ENCODE measurements around the gene OTUB2. TPM values are rescaled to one million over a fixed set of nuclear protein-coding genes. Genes with fewer than 3 reads are reported as not detected.

OTUB2 gene
- total and polyA plus RNA-seq, 4 donors: 0.28 to 0.92 (median 0.63) TPM

DNA sequence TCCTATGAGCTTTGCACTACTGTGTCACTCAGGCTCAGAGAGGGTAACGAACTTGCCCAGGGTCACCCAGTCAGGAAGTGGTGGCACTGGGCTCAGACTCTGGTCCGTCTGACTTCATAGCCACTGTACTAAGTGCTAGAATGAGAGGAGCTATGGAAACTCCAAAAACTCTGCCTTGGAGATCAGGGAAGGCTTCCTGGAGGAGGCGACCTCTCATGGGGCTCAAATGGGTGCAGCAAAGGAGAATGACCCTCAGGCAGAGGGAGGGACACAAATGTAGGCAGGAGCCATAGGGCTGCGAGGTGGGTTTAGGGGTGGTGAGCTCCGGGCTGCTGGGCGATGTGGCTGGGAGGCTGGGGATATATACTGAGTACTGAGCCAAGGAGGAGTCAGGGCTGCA lies 25.9 kb upstream of the OTUB2 start (continued):
- TF ChIP-seq ZBTB33 (IDR thresholded peaks at IDR 0.05) (no peak), TAF1 (conservative IDR thresholded peaks at IDR 0.05) (no peak), HNF4G (IDR thresholded peaks at IDR 0.05) (no peak), FOXA2 (IDR thresholded peaks at IDR 0.05) (no peak), NR2F2 (IDR thresholded peaks at IDR 0.05) (no peak), JUND (IDR thresholded peaks at IDR 0.05) (no peak), ATF3 (IDR thresholded peaks at IDR 0.05) (no peak), SP1 (IDR thresholded peaks at IDR 0.05) (no peak), FOXA1 (IDR thresholded peaks at IDR 0.05) (no peak)
- TF ChIP-seq, protein P1, sequence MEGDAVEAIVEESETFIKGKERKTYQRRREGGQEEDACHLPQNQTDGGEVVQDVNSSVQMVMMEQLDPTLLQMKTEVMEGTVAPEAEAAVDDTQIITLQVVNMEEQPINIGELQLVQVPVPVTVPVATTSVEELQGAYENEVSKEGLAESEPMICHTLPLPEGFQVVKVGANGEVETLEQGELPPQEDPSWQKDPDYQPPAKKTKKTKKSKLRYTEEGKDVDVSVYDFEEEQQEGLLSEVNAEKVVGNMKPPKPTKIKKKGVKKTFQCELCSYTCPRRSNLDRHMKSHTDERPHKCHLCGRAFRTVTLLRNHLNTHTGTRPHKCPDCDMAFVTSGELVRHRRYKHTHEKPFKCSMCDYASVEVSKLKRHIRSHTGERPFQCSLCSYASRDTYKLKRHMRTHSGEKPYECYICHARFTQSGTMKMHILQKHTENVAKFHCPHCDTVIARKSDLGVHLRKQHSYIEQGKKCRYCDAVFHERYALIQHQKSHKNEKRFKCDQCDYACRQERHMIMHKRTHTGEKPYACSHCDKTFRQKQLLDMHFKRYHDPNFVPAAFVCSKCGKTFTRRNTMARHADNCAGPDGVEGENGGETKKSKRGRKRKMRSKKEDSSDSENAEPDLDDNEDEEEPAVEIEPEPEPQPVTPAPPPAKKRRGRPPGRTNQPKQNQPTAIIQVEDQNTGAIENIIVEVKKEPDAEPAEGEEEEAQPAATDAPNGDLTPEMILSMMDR (IDR thresholded peaks at IDR 0.05; ENCODE audit: low read depth, low read length, missing input control): no peak

- Histone ChIP-seq H3K36me3 (ENCODE audit: control insufficient read depth in 4 of 4, insufficient read depth in 3 of 4, low read depth in 1 of 4, low read length in 3 of 4) (no peaks in the 10 kb centered on the region), H3K4me3 (ENCODE audit: low read depth in 1 of 3, low read length in 3 of 3) (no peak overlapping the region), H3K27me3 (ENCODE audit: control insufficient read depth in 4 of 4, insufficient read depth in 4 of 4, low read length in 3 of 4) (no peaks in the 10 kb centered on the region), H3K9me3 (ENCODE audit: control insufficient read depth in 4 of 4, low read length in 3 of 4) (no peaks in the 10 kb centered on the region), H3K9ac (ENCODE audit: low read depth in 1 of 2, low read length in 2 of 2) (no peak overlapping the region), H3K4me1 (ENCODE audit: control insufficient read depth in 4 of 4, insufficient read depth in 4 of 4, low read length in 3 of 4) (no peaks in the 10 kb centered on the region), H3K27ac (ENCODE audit: low read depth in 1 of 2, low read length in 2 of 2) (no peak overlapping the region)
- DNase-seq (ENCODE audit: low spot score): no peak
- TF ChIP-seq, protein P1 (IDR thresholded peaks at IDR 0.05; ENCODE audit: low read depth, low read length, missing input control): no peak
- TF ChIP-seq RXRA (IDR thresholded peaks at IDR 0.05) (no peak), SP1 (IDR thresholded peaks at IDR 0.05) (no peak), ZBTB33 (IDR thresholded peaks at IDR 0.05) (no peak), YY1 (IDR thresholded peaks at IDR 0.05) (no peak), FOXA2 (IDR thresholded peaks at IDR 0.05) (no peak), NR2F2 (IDR thresholded peaks at IDR 0.05) (no peak)
- 82% methylated on average over 13 of the region's 13 CpGs for WGBS
Observed at GRCh38 chr14:94001016-94001415, 25.1 kb upstream of the OTUB2 start.
